GM21367 (cell line): ENCODE results near the gene KIF22.
"Not testable (repeated sequence)": the region's sequence is repeated elsewhere in the genome, so short reads cannot be mapped to it uniquely, and the experiment has no call there.

Experiments used
- ATAC-seq: cut with Tn5 transposase; IDR thresholded peaks from one replicate; pipeline ENCODE4 v1.9.1; 2021; ENCODE audit not compliant: unreplicated experiment

Gene KIF22

GRCh38 chr16:29793153-29793552, 2.6 kb downstream of the KIF22 start:
- ATAC-seq = not testable (repeated sequence)

GRCh38 chr16:29794231-29794710, 3.7 kb downstream of the KIF22 start:
- no peak for ATAC-seq

GRCh38 chr16:29802416-29802935, 11.9 kb downstream of the KIF22 start:
- ATAC-seq = no peak

- ATAC-seq = no peak
Observed at GRCh38 chr16:29804020-29804419, 13.5 kb downstream of the KIF22 start.

- ATAC-seq = no peak
Observed at GRCh38 chr16:29804455-29805231, 14.1 kb downstream of the KIF22 start.

- peak; percentile 42 for ATAC-seq
Observed at GRCh38 chr16:29805232-29806098, 14.9 kb downstream of the KIF22 start.

GRCh38 chr16:29806099-29806579, 15.6 kb downstream of the KIF22 start, which contains the start of gene MAZ:
Gene MAZ, plus strand, starts transcription at chr16:29806529. Its CDS starts 173 bp downstream, at chr16:29806702.
- ATAC-seq = no peak

- no peak for ATAC-seq
Observed at GRCh38 chr16:29806641-29807425, 16.3 kb downstream of the KIF22 start.

- no peak for ATAC-seq
Observed at GRCh38 chr16:29807426-29808218, 17.1 kb downstream of the KIF22 start.

GRCh38 chr16:29808219-29808900, 17.8 kb downstream of the KIF22 start:
- no peak for ATAC-seq

- ATAC-seq = no peak
Observed at GRCh38 chr16:29809031-29809747, 18.6 kb downstream of the KIF22 start.

- ATAC-seq = no peak
Observed at GRCh38 chr16:29809850-29810698, 19.5 kb downstream of the KIF22 start.

GRCh38 chr16:29810699-29811169, 20.2 kb downstream of the KIF22 start:
- ATAC-seq = no peak

GRCh38 chr16:29811170-29811895, 20.8 kb downstream of the KIF22 start:
- peak; percentile 27 for ATAC-seq

GRCh38 chr16:29811896-29812665, 21.5 kb downstream of the KIF22 start, which contains the start of gene PRRT2:
Gene PRRT2, plus strand, starts transcription at chr16:29812193. Its CDS starts 862 bp downstream, at chr16:29813055.
- ATAC-seq = no peak
